Thyroid gland (tissue), 4 donors: Measurements from ENCODE around the gene SLITRK1.

Experiments used
- CTCF ChIP-seq, 6 experiments: fragments of 200-600 bp in 3 of 6; fragments of 450-650 bp in 3 of 6; sonication (generic) in 3 of 6; IDR thresholded peaks; one replicate each; pipeline ENCODE4 v1.5.1; 2016 to 2019; ENCODE audit warnings: antibody characterized with exemption in 6 of 6, mild to moderate bottlenecking in 2 of 6, inconsistent platforms in 1 of 6, moderate library complexity in 1 of 6
- POLR2A ChIP-seq, 2 donors: fragments of 450-650 bp; IDR thresholded peaks; one replicate each; pipeline ENCODE4 v1.6.1; 2017; ENCODE audit warnings: antibody characterized with exemption in 2 of 2, mild to moderate bottlenecking in 2 of 2, moderate library complexity in 1 of 2

DNA sequence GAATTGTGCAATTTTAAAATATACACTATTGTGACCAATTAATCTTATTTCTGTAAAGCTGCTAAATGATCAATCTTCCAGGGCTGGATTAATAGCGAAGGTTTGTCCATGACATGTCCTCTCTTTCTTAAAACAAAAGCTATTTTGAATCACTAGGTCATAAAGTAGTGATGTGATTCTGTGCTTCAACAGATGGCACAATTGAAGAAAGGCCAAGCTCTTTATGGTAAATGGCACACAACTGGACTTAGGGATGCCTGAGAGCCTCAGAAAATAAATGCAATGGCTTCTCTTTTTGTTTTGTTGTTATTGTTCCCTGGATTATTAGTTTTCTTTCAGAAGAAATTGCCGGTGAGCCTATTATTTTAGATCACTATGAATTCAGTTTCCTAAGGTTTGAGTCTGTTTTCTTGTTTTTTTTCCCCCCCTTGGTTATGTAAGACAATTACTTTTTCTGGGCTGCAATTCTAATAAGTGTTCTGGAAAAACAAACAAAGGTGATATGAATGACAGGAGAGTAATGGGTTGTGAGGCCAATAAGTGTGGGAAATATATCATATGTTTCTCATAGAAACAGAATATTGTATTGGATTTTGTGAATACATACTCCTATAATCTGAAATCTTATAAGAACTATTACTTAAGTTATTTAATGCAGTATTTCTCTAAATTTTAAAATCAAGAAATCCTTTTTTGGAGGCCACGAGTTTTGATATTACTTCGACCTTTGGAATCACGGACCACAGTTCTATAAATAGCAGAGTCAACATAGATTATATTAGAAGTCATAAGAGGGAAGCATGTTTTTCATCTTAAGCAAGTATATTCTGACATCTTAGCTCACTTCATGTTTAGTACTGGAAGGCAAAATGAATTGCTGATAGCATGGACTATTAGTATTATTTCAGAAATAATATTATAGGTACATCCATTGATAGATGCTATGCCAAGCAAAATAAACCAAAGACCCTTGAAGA lies 16.8 kb downstream of the SLITRK1 start:
- TF ChIP-seq CTCF (IDR thresholded peaks at IDR 0.05) (no peak), POLR2A (IDR thresholded peaks at IDR 0.05) (no peak)
